Measurements from ENCODE around the gene DDX27. TPM values are rescaled to one million over a fixed set of nuclear protein-coding genes. Genes with fewer than 3 reads are reported as not detected.

DDX27 gene
- total RNA-seq, 1 donor from 2014 or later: 17.3 TPM

- Histone ChIP-seq H3K9me3 (peaks cover 14 to 20% of the 10 kb centered on the region in 2 donors), H3K27ac (peak overlapping the region; percentile 94 to 99), H3K36me3 (peaks cover 42 to 49% of the 10 kb centered on the region in 2 donors), H3K4me3 (peak overlapping the region; percentile 75 to 98), H3K27me3 (no peaks in the 10 kb centered on the region), H3K4me1 (peaks cover 21 to 26% of the 10 kb centered on the region in 2 donors)
- intact Hi-C loops (cut with DNase I): loop anchor here (1.0 kb wide), 2 partner anchors 58 to 89 kb away; partner anchors contain the start of genes DDX27 and STAU1
- DNase-seq (ENCODE audit: low spot score in 2 of 2): no peak
- TF ChIP-seq CTCF (IDR thresholded peaks at IDR 0.05): no peak
These were observed 58.5 kb downstream of the DDX27 start for GRCh38 chr20:49277786-49278035.

DNA sequence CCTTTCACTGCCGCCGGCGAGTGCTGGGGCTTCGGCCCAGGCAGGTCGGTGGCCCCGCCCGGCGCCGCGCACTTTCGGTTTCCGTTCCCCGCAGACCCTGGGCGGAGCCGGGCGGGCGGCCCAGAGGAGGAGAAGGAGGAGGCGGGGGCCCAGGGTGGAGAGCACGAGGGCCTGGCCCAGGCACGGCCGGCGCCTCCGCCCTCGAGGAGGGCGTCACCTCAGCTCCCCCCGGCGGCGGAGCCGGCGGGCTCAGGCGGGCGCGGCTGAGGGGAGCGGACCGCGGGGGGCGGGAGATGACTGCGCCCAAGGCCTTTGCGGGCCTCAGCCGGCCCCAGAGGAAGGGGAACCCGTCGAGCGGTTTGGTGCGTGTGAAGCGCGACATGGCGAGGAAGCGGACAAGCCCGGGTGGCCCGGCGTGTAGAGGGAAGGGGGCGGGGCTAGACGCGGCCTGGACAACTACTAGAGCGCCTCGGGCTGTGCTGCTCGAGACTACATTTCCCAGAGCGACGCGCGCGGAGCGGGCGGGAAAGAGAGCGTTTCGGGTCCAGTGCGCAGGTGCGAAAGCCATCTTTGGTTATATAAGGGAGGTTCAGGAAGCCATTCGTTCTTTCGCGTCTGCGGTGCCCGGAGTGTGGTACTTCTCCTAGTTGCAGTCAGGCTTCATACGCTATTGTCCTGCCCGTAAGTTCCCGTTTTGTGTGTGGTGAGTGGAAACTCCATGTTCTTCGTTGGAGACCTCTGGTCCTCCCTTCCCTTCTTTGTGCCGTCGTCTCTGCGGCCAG is 59.0 kb downstream of the DDX27 start, which contains the start of gene ZNFX1:
Gene ZNFX1 (minus strand): TSS at position 22 of the 782 bp plus-strand sequence. CDS start 2,218 bp downstream, outside the sequence.
- Histone ChIP-seq H3K9me3 (peaks cover 14 to 24% of the 10 kb centered on the region in 2 donors), H3K27me3 (no peaks in the 10 kb centered on the region), H3K27ac (peak within 1 kb of the TSS; percentile 94 to 99), H3K4me1 (peaks cover 21 to 26% of the 10 kb centered on the region in 2 donors), H3K36me3 (peaks cover 47 to 49% of the 10 kb centered on the region in 2 donors), H3K4me3 (peak within 1 kb of the TSS; percentile 75 to 98)
- intact Hi-C loops (cut with DNase I): loop anchor here (1.0 kb wide), 2 partner anchors 59 to 90 kb away; partner anchors contain the start of genes DDX27 and STAU1
- peak; percentile 95 to 99 for DNase-seq (ENCODE audit: low spot score in 2 of 2)
- TF ChIP-seq CTCF (IDR thresholded peaks at IDR 0.05): no peak

- no peak for TF ChIP-seq CTCF (IDR thresholded peaks at IDR 0.05)
- intact Hi-C loops (cut with DNase I): loop anchor here (1.0 kb wide), 2 partner anchors 60 to 91 kb away; partner anchors contain the start of genes DDX27 and STAU1
- peaks cover 50 to 57% of the 10 kb centered on the region in 2 donors for H3K36me3 ChIP-seq
These were observed 59.8 kb downstream of the DDX27 start for GRCh38 chr20:49278818-49279676.

GRCh38 chr20:49279677-49280462 is 60.7 kb downstream of the DDX27 start:
- TF ChIP-seq CTCF (IDR thresholded peaks at IDR 0.05): no peak
- intact Hi-C loops (cut with DNase I): no loop called here
- Histone ChIP-seq H3K36me3 (peaks cover 58 to 61% of the 10 kb centered on the region in 2 donors), H3K4me1 (peaks cover 21 to 23% of the 10 kb centered on the region in 2 donors), H3K27ac (no peak overlapping the region), H3K4me3 (peak overlapping the region; percentile 75 to 98), H3K27me3 (no peaks in the 10 kb centered on the region), H3K9me3 (peaks cover 16 to 34% of the 10 kb centered on the region in 2 donors)
- DNase-seq (ENCODE audit: low spot score in 2 of 2): no peak

More at GRCh38 chr20:49278818-49279676, 59.8 kb downstream of the DDX27 start:
- H3K27ac ChIP-seq: peak overlapping the region; percentile 94 to 99
- peak overlapping the region; percentile 75 to 98 for H3K4me3 ChIP-seq
- H3K4me1 ChIP-seq: peaks cover 21 to 23% of the 10 kb centered on the region in 2 donors
- H3K9me3 ChIP-seq: peaks cover 14 to 26% of the 10 kb centered on the region in 2 donors
- no peaks in the 10 kb centered on the region for H3K27me3 ChIP-seq
- no peak for DNase-seq (ENCODE audit: low spot score in 2 of 2)

Data from ascending aorta (tissue), 2 donors.